Fibroblast of lung (primary cell): ENCODE results near the gene LNPEP. TPM values are rescaled to one million over a fixed set of nuclear protein-coding genes. Genes with fewer than 3 reads are reported as not detected.

Source experiments
- DNase-seq, 2 donors: peaks; one replicate each; pipeline versions ENCODE4 v3.0.0 to v3.0.0-alpha.2; 2010; ENCODE audit warnings: low read depth in 2 of 2
- H2AFZ ChIP-seq: 2 replicates; pipeline ENCODE4 v1.5.1; 2012; ENCODE audit warnings: low read length, control low read depth, inconsistent platforms
- H3K27ac ChIP-seq: 2 replicates; pipeline ENCODE4 v1.5.1; 2011; ENCODE audit warnings: low read length, control low read depth; ENCODE audit not compliant: insufficient read depth
- H3K27me3 ChIP-seq: 2 replicates; pipeline ENCODE4 v1.5.1; 2011; ENCODE audit warnings: mild to moderate bottlenecking, low read length; ENCODE audit not compliant: control insufficient read depth, insufficient read depth
- H3K36me3 ChIP-seq: 2 replicates; pipeline ENCODE4 v1.5.1; 2011; ENCODE audit warnings: low read length; ENCODE audit not compliant: control insufficient read depth, insufficient read depth
- H3K4me1 ChIP-seq: 2 replicates; pipeline ENCODE4 v1.5.1; 2011; ENCODE audit warnings: low read length; ENCODE audit not compliant: control insufficient read depth, insufficient read depth; ENCODE audit errors: extremely low read depth
- H3K4me2 ChIP-seq: 2 replicates; pipeline ENCODE4 v1.5.1; 2011; ENCODE audit warnings: low read length, control low read depth; ENCODE audit not compliant: insufficient read depth; ENCODE audit errors: extremely low read depth
- H3K4me3 ChIP-seq, 4 experiments: fragments of 200-600 bp in 1 of 4; sonication (generic) in 1 of 4; replicated peaks in 1 of 4; 2 replicates each; pipeline ENCODE4 v1.5.1; 2011 to 2016; ENCODE audit warnings: low read length in 4 of 4, low read depth in 3 of 4, mild to moderate bottlenecking in 3 of 4, control low read depth in 2 of 4, inconsistent platforms in 1 of 4, mixed read lengths in 1 of 4; ENCODE audit not compliant: insufficient read depth in 1 of 4; ENCODE audit errors: control extremely low read depth in 1 of 4
- H3K79me2 ChIP-seq: 2 replicates; pipeline ENCODE4 v1.5.1; 2012; ENCODE audit warnings: mild to moderate bottlenecking, low read length, inconsistent platforms; ENCODE audit not compliant: control insufficient read depth, insufficient read depth
- H3K9ac ChIP-seq: 2 replicates; pipeline ENCODE4 v1.5.1; 2011; ENCODE audit warnings: mild to moderate bottlenecking, low read length, control low read depth; ENCODE audit not compliant: insufficient read depth
- H3K9me3 ChIP-seq: 2 replicates; pipeline ENCODE4 v1.5.1; 2012; ENCODE audit warnings: low read depth, low read length; ENCODE audit not compliant: control insufficient read depth, insufficient read depth
- H4K20me1 ChIP-seq: 2 replicates; pipeline ENCODE4 v1.5.1; 2011; ENCODE audit warnings: low read length; ENCODE audit not compliant: control insufficient read depth, insufficient read depth; ENCODE audit errors: extremely low read depth
- CTCF ChIP-seq, 2 donors: IDR thresholded peaks in 1 of 2; conservative IDR thresholded peaks in 1 of 2; 1 replicate in 1 of 2; 2 replicates in 1 of 2; pipeline ENCODE4 v1.5.1; 2011 to 2012; ENCODE audit warnings: low read length in 2 of 2, control low read depth in 1 of 2, inconsistent platforms in 1 of 2, low read depth in 1 of 2, mild to moderate bottlenecking in 1 of 2
- EZH2 ChIP-seq: IDR thresholded peaks from 2 replicates; pipeline ENCODE4 v1.5.1; 2012; ENCODE audit warnings: low read length, control low read depth, mild to moderate bottlenecking; ENCODE audit errors: missing control alignments
- polyA plus RNA-seq, 2 donors: library from polyadenylated mRNA; depleted of rRNA in 1 of 2; stranded (reverse) in 1 of 2; unstranded in 1 of 2; fragments of >200 nt; gene quantifications; 2 replicates each; pipeline ENCODE4 v1.2.1, GENCODE V29; 2011 to 2012; ENCODE audit warnings: missing spikeins in 1 of 2
- total RNA-seq: library from RNA; depleted of rRNA; stranded (reverse); fragments of >200 nt; gene quantifications from 2 replicates; pipeline ENCODE4 v1.2.1, GENCODE V29; 2014

LNPEP gene
- total and polyA plus RNA-seq, 2 donors (not counting 1 experiment from before 2014, with no cell fraction given) = 19.5 to 26.1 TPM

GRCh38 chr5:96995419-96995818 lies 59.5 kb downstream of the LNPEP start:
- Histone ChIP-seq H3K4me2 (no peak overlapping the region), H3K4me1 (no peaks in the 10 kb centered on the region), H3K79me2 (no peaks in the 10 kb centered on the region), H4K20me1 (no peaks in the 10 kb centered on the region), H3K36me3 (no peaks in the 10 kb centered on the region), H3K27ac (no peak overlapping the region), H3K9ac (no peak overlapping the region), H3K27me3 (no peaks in the 10 kb centered on the region), H2AFZ (no peak overlapping the region), H3K9me3 (no peaks in the 10 kb centered on the region), H3K4me3 (no peak overlapping the region)
- no peak for TF ChIP-seq CTCF (conservative IDR thresholded peaks at IDR 0.05 in 1 of 2, IDR thresholded peaks at IDR 0.05 in 1 of 2; ENCODE audit: low read depth in 1 of 2, low read length in 2 of 2)
- TF ChIP-seq EZH2 = no peak
- DNase-seq = no peak

- H3K9ac ChIP-seq = no peak overlapping the region
- H3K4me3 ChIP-seq = no peak overlapping the region
- no peaks in the 10 kb centered on the region for H3K4me1 ChIP-seq
- no peaks in the 10 kb centered on the region for H3K79me2 ChIP-seq
- no peak overlapping the region for H3K27ac ChIP-seq
- TF ChIP-seq CTCF (conservative IDR thresholded peaks at IDR 0.05 in 1 of 2, IDR thresholded peaks at IDR 0.05 in 1 of 2; ENCODE audit: low read depth in 1 of 2, low read length in 2 of 2) = peak; percentile 28 to 58
- TF ChIP-seq EZH2 = no peak
- DNase-seq = peak; percentile 58 to 80
- H2AFZ ChIP-seq = no peak overlapping the region
- no peaks in the 10 kb centered on the region for H3K36me3 ChIP-seq
- H3K4me2 ChIP-seq = no peak overlapping the region
- no peaks in the 10 kb centered on the region for H3K9me3 ChIP-seq
- H4K20me1 ChIP-seq = no peaks in the 10 kb centered on the region
- H3K27me3 ChIP-seq = no peaks in the 10 kb centered on the region
These were observed 61.5 kb downstream of the LNPEP start for GRCh38 chr5:96997265-96997859.

GRCh38 chr5:96999856-97000255 lies 64.0 kb downstream of the LNPEP start:
- Histone ChIP-seq H4K20me1 (no peaks in the 10 kb centered on the region), H3K36me3 (no peaks in the 10 kb centered on the region), H3K27me3 (no peaks in the 10 kb centered on the region), H3K4me2 (no peak overlapping the region), H3K27ac (no peak overlapping the region), H2AFZ (no peak overlapping the region), H3K4me1 (no peaks in the 10 kb centered on the region), H3K9ac (no peak overlapping the region), H3K9me3 (no peaks in the 10 kb centered on the region), H3K4me3 (no peak overlapping the region), H3K79me2 (no peaks in the 10 kb centered on the region)
- no peak for DNase-seq
- no peak for TF ChIP-seq CTCF (conservative IDR thresholded peaks at IDR 0.05 in 1 of 2, IDR thresholded peaks at IDR 0.05 in 1 of 2; ENCODE audit: low read depth in 1 of 2, low read length in 2 of 2)
- TF ChIP-seq EZH2 = no peak
